ENCODE data around the gene PPP1R2.
A peak's percentile ranks its signal among the peaks of the same experiment; 100 is the strongest.

PPP1R2 gene

GRCh38 chr3:195548501-195548900 lies 5.4 kb upstream of the PPP1R2 start:
- no peak overlapping the region for H3K4me3 ChIP-seq (ENCODE audit: low read length)
- no peak for DNase-seq (ENCODE audit: low read depth)
- no peak for TF ChIP-seq CTCF (IDR thresholded peaks at IDR 0.05; ENCODE audit: insufficient read depth, low read depth, low read length, missing control alignments)

- no peak for DNase-seq (ENCODE audit: low read depth)
- H3K4me3 ChIP-seq (ENCODE audit: low read length): no peak overlapping the region
- no peak for TF ChIP-seq CTCF (IDR thresholded peaks at IDR 0.05; ENCODE audit: insufficient read depth, low read depth, low read length, missing control alignments)
Measured at GRCh38 chr3:195548006-195548405, 4.9 kb upstream of the PPP1R2 start.

GRCh38 chr3:195546130-195546560 lies 3.0 kb upstream of the PPP1R2 start:
- TF ChIP-seq CTCF (IDR thresholded peaks at IDR 0.05; ENCODE audit: insufficient read depth, low read depth, low read length, missing control alignments): no peak
- peak; percentile 94 for DNase-seq (ENCODE audit: low read depth)
- no peak overlapping the region for H3K4me3 ChIP-seq (ENCODE audit: low read length)

GRCh38 chr3:195544634-195545033 lies 1.5 kb upstream of the PPP1R2 start:
- DNase-seq (ENCODE audit: low read depth): no peak
- TF ChIP-seq CTCF (IDR thresholded peaks at IDR 0.05; ENCODE audit: insufficient read depth, low read depth, low read length, missing control alignments): no peak
- no peak overlapping the region for H3K4me3 ChIP-seq (ENCODE audit: low read length)

- TF ChIP-seq CTCF (IDR thresholded peaks at IDR 0.05; ENCODE audit: insufficient read depth, low read depth, low read length, missing control alignments): no peak
- no peak overlapping the region for H3K4me3 ChIP-seq (ENCODE audit: low read length)
- no peak for DNase-seq (ENCODE audit: low read depth)
Measured at GRCh38 chr3:195544230-195544536, 1.1 kb upstream of the PPP1R2 start.

GRCh38 chr3:195543500-195544229 lies 540 bp upstream of the PPP1R2 start:
- no peak for TF ChIP-seq CTCF (IDR thresholded peaks at IDR 0.05; ENCODE audit: insufficient read depth, low read depth, low read length, missing control alignments)
- peak overlapping the region; percentile 84 for H3K4me3 ChIP-seq (ENCODE audit: low read length)
- no peak for DNase-seq (ENCODE audit: low read depth)

- H3K4me3 ChIP-seq (ENCODE audit: low read length): peak overlapping the region; percentile 84
- DNase-seq (ENCODE audit: low read depth): no peak
Measured at GRCh38 chr3:195542316-195542697, 818 bp downstream of the PPP1R2 start.

More at GRCh38 chr3:195542316-195542697, 818 bp downstream of the PPP1R2 start:
- TF ChIP-seq CTCF (IDR thresholded peaks at IDR 0.05; ENCODE audit: insufficient read depth, low read depth, low read length, missing control alignments): no peak
